Measurements from ENCODE around the gene ITGB2.

ITGB2 gene

DNA sequence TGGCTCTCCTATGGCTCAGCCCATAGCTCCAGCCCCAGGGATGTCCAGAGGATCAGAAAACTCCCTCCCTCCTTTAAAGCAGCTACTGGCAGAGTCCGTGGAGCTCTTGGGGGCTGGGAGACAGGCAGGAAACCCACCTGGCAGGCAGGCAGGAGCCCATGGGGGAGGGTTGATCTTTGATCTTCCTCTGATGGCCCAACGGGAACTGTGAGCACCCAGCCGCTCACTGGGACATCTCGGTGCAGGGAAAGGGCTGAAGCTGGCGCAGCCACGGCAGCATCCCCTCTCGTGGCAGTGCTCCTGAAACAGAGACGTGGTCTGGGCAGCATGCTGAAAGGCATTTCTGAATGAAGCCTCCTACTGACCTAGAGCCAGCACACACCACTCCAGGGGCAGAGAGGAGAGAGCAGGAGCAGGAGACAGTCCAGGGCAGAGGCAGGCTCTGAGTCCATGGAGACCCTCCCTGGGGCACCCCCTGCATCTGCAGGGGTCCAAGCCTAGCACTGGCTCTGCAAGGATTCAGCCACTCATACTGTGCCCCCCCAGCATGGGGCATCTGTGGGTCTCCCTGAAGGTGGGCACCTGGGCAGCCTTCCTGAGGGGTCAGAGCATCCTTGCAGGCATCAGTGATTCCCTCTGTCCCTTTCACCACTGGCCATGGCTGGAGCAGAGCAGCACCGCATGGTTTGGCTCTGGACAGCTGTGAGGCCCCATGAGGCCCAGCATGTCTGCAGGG is 14.3 kb upstream of the ITGB2 start:
- TF ChIP-seq, protein P1, sequence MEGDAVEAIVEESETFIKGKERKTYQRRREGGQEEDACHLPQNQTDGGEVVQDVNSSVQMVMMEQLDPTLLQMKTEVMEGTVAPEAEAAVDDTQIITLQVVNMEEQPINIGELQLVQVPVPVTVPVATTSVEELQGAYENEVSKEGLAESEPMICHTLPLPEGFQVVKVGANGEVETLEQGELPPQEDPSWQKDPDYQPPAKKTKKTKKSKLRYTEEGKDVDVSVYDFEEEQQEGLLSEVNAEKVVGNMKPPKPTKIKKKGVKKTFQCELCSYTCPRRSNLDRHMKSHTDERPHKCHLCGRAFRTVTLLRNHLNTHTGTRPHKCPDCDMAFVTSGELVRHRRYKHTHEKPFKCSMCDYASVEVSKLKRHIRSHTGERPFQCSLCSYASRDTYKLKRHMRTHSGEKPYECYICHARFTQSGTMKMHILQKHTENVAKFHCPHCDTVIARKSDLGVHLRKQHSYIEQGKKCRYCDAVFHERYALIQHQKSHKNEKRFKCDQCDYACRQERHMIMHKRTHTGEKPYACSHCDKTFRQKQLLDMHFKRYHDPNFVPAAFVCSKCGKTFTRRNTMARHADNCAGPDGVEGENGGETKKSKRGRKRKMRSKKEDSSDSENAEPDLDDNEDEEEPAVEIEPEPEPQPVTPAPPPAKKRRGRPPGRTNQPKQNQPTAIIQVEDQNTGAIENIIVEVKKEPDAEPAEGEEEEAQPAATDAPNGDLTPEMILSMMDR (IDR thresholded peaks at IDR 0.05; ENCODE audit: borderline replicate concordance, control extremely low read depth, extremely low read depth, insufficient read depth, missing control alignments), result no peak
- DNase-seq (ENCODE audit: low spot score), result no peak
- in situ Hi-C loops (cut with MboI; ENCODE audit: low sequenced_read_pairs, unreplicated experiment), result loop anchor here (5.0 to 10.0 kb wide), 2 partner anchors 38 to 140 kb away; no protein-coding TSS in a partner anchor

DNA sequence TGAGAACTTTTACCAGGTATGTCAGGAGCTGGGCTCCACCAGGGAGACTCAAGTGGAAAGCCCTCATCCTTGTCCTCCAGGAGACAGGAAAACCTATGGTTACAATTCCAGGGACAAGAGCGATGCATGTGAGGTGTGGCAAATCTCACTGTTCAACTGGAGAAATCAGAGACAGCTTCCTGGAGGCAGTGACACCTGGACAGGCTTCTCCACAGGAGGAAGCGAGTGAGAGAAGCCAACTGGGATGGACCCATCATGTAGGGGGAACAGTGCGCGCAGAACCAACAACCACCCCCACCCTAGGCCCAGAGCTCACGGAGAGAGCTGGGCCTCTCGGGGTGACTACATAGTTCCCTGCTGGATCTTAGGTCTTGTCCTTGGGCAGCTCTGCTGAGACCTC is 13.6 kb upstream of the ITGB2 start:
- in situ Hi-C loops (cut with MboI; ENCODE audit: low sequenced_read_pairs, unreplicated experiment), result loop anchor here (10.0 kb wide), 1 partner anchor 139 kb away; no protein-coding TSS in a partner anchor
- TF ChIP-seq, protein P1 (IDR thresholded peaks at IDR 0.05; ENCODE audit: borderline replicate concordance, control extremely low read depth, extremely low read depth, insufficient read depth, missing control alignments), result no peak

DNA sequence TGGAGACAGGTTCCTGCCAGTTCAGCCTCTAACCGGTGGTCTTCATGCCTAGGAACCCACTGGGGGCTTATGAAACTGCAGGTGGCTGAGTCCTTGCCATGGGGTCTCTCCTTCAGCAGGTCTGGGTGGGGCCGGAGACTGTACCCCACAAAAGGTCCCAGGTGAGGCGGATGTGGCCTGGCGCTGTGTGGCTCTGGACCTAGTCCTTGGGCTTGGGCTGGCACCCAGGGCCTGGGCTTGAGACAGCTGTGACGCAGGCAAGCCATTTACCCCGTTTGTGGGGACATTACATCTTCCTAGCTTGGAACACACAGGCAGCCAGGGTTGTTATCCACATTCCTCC is 13.2 kb upstream of the ITGB2 start:
- in situ Hi-C loops (cut with MboI; ENCODE audit: low sequenced_read_pairs, unreplicated experiment), result loop anchor here (10.0 kb wide), 1 partner anchor 139 kb away; no protein-coding TSS in a partner anchor
- TF ChIP-seq, protein P1 (IDR thresholded peaks at IDR 0.05; ENCODE audit: borderline replicate concordance, control extremely low read depth, extremely low read depth, insufficient read depth, missing control alignments), result no peak
- DNase-seq (ENCODE audit: low spot score), result no peak

More for the DNA sequence above, 13.6 kb upstream of the ITGB2 start:
- no peak for DNase-seq (ENCODE audit: low spot score)

DNA sequence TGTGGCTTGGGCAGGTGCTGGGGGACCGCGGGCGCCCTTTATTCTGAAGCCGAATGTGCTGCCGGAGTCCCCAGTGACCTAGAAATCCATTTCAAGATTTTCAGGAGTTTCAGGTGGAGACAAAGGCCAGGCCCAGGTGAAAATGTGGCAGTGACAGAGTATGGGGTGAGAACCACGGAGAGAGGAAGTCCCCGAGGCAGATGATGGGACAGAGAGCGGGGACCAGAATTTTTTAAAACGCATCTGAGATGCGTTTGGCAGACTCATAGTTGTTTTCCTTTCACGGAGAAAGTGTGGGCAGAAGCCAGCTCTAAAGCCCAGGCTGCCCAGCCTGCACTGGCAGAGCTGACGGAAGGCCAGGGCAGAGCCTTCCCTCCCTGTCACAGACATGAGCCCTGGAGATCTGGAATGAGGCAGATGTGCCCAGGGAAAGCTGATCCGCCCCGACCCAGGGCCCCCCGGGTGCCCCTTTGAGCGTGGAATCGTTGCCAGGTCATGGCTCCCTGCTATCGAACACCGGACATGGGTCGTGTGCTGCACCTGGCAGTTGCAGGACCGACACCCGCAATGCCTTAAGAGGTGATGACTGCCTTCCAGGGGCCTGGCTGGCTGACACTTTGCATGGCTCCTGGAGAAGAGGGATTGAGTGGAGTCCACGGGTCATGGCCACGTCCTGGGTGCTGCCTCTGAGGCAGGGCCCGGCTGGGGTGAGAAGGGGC is 12.7 kb upstream of the ITGB2 start:
- no peak for DNase-seq (ENCODE audit: low spot score)
- TF ChIP-seq, protein P1 (IDR thresholded peaks at IDR 0.05; ENCODE audit: borderline replicate concordance, control extremely low read depth, extremely low read depth, insufficient read depth, missing control alignments), result no peak
- in situ Hi-C loops (cut with MboI; ENCODE audit: low sequenced_read_pairs, unreplicated experiment), result loop anchor here (10.0 kb wide), 1 partner anchor 139 kb away; no protein-coding TSS in a partner anchor

DNA sequence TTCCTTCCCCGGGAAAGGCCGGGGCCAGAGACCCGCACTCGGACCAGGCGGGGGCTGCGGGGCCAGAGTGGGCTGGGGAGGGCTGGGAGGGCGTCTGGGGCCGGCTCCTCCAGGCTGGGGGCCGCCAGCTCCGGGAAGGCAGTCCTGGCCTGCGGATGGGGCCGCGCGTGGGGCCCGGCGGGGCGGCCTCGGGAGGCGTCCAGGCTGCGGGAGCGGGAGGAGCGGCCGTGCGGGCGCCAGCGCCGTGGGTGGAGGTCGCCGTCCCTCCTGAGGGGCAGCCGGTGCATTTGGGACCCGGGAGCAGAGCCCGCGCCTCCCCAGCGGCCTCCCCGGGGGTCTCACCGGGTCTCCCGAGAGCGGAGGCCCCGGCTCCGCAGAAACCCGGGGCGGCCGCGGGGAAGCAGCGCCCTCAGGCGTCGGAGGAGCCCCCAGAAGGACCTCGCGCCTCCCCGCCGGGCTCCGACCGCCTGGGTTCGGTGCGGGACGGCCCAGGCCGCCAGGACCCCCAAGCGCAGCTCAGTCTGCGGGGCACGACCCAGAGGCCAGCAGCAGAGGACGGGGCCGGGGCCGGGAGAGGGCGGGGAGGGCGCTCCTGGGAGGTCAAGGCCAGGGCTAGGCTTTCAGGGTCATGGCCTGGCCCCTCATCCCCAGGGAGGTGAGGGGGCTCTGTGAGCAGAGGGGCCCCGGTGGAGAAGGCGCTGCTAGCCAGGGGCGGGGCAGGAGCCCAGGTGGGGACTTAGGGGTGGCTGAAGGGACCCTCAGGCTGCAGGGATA is 11.9 kb upstream of the ITGB2 start:
- in situ Hi-C loops (cut with MboI; ENCODE audit: low sequenced_read_pairs, unreplicated experiment), result loop anchor here (10.0 kb wide), 1 partner anchor 138 kb away; no protein-coding TSS in a partner anchor
- peak; percentile 89 for DNase-seq (ENCODE audit: low spot score)
- TF ChIP-seq, protein P1 (IDR thresholded peaks at IDR 0.05; ENCODE audit: borderline replicate concordance, control extremely low read depth, extremely low read depth, insufficient read depth, missing control alignments), result peak; percentile 84
